ENCODE results near the gene SPIB.
"Not testable (repeated sequence)": the region's sequence is repeated elsewhere in the genome, so short reads cannot be mapped to it uniquely, and the experiment has no call there.

The SPIB gene

DNA sequence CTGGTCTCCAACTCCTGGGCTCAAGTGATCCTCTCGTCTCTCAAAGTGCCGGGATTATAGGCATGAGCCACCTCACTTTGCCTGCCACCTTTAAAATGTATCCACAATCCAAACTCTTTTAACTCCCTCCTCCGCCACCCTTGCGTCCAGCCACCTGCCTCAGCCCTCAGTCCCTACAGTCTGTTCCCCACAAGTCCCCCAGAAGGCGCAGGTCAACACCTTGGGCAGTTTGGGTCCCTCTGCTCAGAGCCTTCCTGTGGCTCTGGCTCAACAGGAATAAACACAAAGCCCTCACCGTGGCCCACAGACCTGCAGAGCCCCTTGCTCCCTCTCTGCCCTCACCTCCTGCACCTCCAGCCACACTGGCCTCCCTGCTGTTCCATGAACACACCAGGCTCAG is 50.1 kb downstream of the SPIB start:
- H3K14ac ChIP-seq (ENCODE audit: low read length in 2 of 2): no peak overlapping the region
- no peak overlapping the region for H3K18ac ChIP-seq (ENCODE audit: low read depth in 1 of 2, low read length in 2 of 2)
- no peak overlapping the region for H2AK5ac ChIP-seq (ENCODE audit: low read length, severe bottlenecking)
- H3K79me1 ChIP-seq (replicated peaks; ENCODE audit: low read length, poor library complexity, severe bottlenecking): no peaks in the 10 kb centered on the region
- no peak overlapping the region for H4K91ac ChIP-seq (ENCODE audit: low read length)
- no peak overlapping the region for H3K4me3 ChIP-seq (ENCODE audit: insufficient read depth in 1 of 2, low read depth in 1 of 2, low read length in 2 of 2)
- H2BK12ac ChIP-seq (ENCODE audit: low read length in 2 of 2): no peak overlapping the region
- H3K4me1 ChIP-seq (ENCODE audit: control insufficient read depth, insufficient read depth, low read depth, low read length): no peaks in the 10 kb centered on the region
- WGBS: 86% methylated on average over 6 of the region's 6 CpGs
- no peak overlapping the region for H3K9ac ChIP-seq (ENCODE audit: low read length)
- H3K36me3 ChIP-seq (ENCODE audit: control insufficient read depth in 1 of 2, insufficient read depth in 2 of 2, low read depth in 1 of 2, low read length in 2 of 2): peaks cover 0 to 4% of the 10 kb centered on the region in 2 experiments
- H2BK15ac ChIP-seq (ENCODE audit: low read depth, poor library complexity, severe bottlenecking): no peak overlapping the region
- peaks cover 0 to 35% of the 10 kb centered on the region in 2 experiments for H3K27me3 ChIP-seq (ENCODE audit: control insufficient read depth in 1 of 2, insufficient read depth in 1 of 2, low read length in 2 of 2)
- H2BK120ac ChIP-seq (ENCODE audit: low read depth, low read length): no peak overlapping the region
- H3K27ac ChIP-seq (ENCODE audit: low read length, poor library complexity, severe bottlenecking): no peak overlapping the region
- DNase-seq: no peak
- H3K4me2 ChIP-seq (ENCODE audit: low read length, poor library complexity, severe bottlenecking): no peak overlapping the region
- no peak overlapping the region for H2AFZ ChIP-seq (ENCODE audit: low read depth, low read length)
- no peak overlapping the region for H4K8ac ChIP-seq (ENCODE audit: low read length)
- no peak overlapping the region for H2BK5ac ChIP-seq (ENCODE audit: low read depth, low read length, poor library complexity, severe bottlenecking)
- H3K4ac ChIP-seq (ENCODE audit: low read depth in 1 of 2, low read length in 2 of 2): no peak overlapping the region
- no peak overlapping the region for H3K23ac ChIP-seq (ENCODE audit: low read length in 2 of 2)
- no peaks in the 10 kb centered on the region for H3K9me3 ChIP-seq (ENCODE audit: control insufficient read depth, low read length)

DNA sequence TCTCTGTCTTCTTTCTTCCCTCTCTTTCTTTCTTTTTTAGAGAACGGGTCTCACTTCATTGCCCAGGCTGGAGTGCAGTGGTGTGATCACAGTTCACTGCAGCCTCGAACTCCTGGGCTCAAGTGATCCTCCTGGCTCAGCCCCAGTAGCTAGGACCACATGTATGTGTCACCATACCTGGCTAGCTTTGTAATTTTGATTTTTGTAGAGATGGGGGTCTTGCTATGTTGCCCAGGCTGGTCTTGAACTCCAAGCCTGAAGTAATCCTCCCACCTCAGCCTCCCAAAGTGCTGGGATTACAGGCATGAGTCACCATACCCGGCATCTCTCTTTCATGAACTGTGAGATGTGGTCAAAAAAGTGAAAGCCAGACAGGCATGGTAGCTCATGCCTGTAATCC is 54.6 kb downstream of the SPIB start:
- not testable (repeated sequence) for H3K79me1 ChIP-seq (replicated peaks; ENCODE audit: low read length, poor library complexity, severe bottlenecking); H4K91ac ChIP-seq (ENCODE audit: low read length); H4K8ac ChIP-seq (ENCODE audit: low read length); H3K18ac ChIP-seq (ENCODE audit: low read depth in 1 of 2, low read length in 2 of 2); H2BK12ac ChIP-seq (ENCODE audit: low read length in 2 of 2); H3K14ac ChIP-seq (ENCODE audit: low read length in 2 of 2); H3K4ac ChIP-seq (ENCODE audit: low read depth in 1 of 2, low read length in 2 of 2); H3K4me3 ChIP-seq (ENCODE audit: insufficient read depth in 1 of 2, low read depth in 1 of 2, low read length in 2 of 2); H3K27ac ChIP-seq (ENCODE audit: low read length, poor library complexity, severe bottlenecking); H3K4me1 ChIP-seq (ENCODE audit: control insufficient read depth, insufficient read depth, low read depth, low read length); H3K23ac ChIP-seq (ENCODE audit: low read length in 2 of 2); H2BK5ac ChIP-seq (ENCODE audit: low read depth, low read length, poor library complexity, severe bottlenecking); H2BK120ac ChIP-seq (ENCODE audit: low read depth, low read length); H3K9me3 ChIP-seq (ENCODE audit: control insufficient read depth, low read length); H3K36me3 ChIP-seq (ENCODE audit: control insufficient read depth in 1 of 2, insufficient read depth in 2 of 2, low read depth in 1 of 2, low read length in 2 of 2); H3K27me3 ChIP-seq (ENCODE audit: control insufficient read depth in 1 of 2, insufficient read depth in 1 of 2, low read length in 2 of 2); H3K4me2 ChIP-seq (ENCODE audit: low read length, poor library complexity, severe bottlenecking); H3K9ac ChIP-seq (ENCODE audit: low read length); H2AK5ac ChIP-seq (ENCODE audit: low read length, severe bottlenecking); H2BK15ac ChIP-seq (ENCODE audit: low read depth, poor library complexity, severe bottlenecking); H2AFZ ChIP-seq (ENCODE audit: low read depth, low read length)
- 76% methylated on average over 3 of the region's 3 CpGs for WGBS
- DNase-seq: peak; percentile 18

- H2BK120ac ChIP-seq (ENCODE audit: low read depth, low read length): no peak overlapping the region
- H3K27me3 ChIP-seq (ENCODE audit: control insufficient read depth in 1 of 2, insufficient read depth in 1 of 2, low read length in 2 of 2): no peaks in the 10 kb centered on the region
- H2AK5ac ChIP-seq (ENCODE audit: low read length, severe bottlenecking): no peak overlapping the region
- H2BK12ac ChIP-seq (ENCODE audit: low read length in 2 of 2): no peak overlapping the region
- no peak overlapping the region for H3K4me3 ChIP-seq (ENCODE audit: insufficient read depth in 1 of 2, low read depth in 1 of 2, low read length in 2 of 2)
- H3K23ac ChIP-seq (ENCODE audit: low read length in 2 of 2): no peak overlapping the region
- peaks cover 26% of the 10 kb centered on the region for H3K79me1 ChIP-seq (replicated peaks; ENCODE audit: low read length, poor library complexity, severe bottlenecking)
- H3K4ac ChIP-seq (ENCODE audit: low read depth in 1 of 2, low read length in 2 of 2): no peak overlapping the region
- H2BK5ac ChIP-seq (ENCODE audit: low read depth, low read length, poor library complexity, severe bottlenecking): no peak overlapping the region
- H2AFZ ChIP-seq (ENCODE audit: low read depth, low read length): no peak overlapping the region
- no peak overlapping the region for H3K4me2 ChIP-seq (ENCODE audit: low read length, poor library complexity, severe bottlenecking)
- H3K9me3 ChIP-seq (ENCODE audit: control insufficient read depth, low read length): no peaks in the 10 kb centered on the region
- H3K4me1 ChIP-seq (ENCODE audit: control insufficient read depth, insufficient read depth, low read depth, low read length): peaks cover 11% of the 10 kb centered on the region
- H4K8ac ChIP-seq (ENCODE audit: low read length): no peak overlapping the region
- no peak overlapping the region for H3K9ac ChIP-seq (ENCODE audit: low read length)
- no peak overlapping the region for H2BK15ac ChIP-seq (ENCODE audit: low read depth, poor library complexity, severe bottlenecking)
- H3K18ac ChIP-seq (ENCODE audit: low read depth in 1 of 2, low read length in 2 of 2): no peak overlapping the region
- no peak for DNase-seq
- H3K14ac ChIP-seq (ENCODE audit: low read length in 2 of 2): no peak overlapping the region
- no peak overlapping the region for H3K27ac ChIP-seq (ENCODE audit: low read length, poor library complexity, severe bottlenecking)
- H3K36me3 ChIP-seq (ENCODE audit: control insufficient read depth in 1 of 2, insufficient read depth in 2 of 2, low read depth in 1 of 2, low read length in 2 of 2): peaks cover 3 to 22% of the 10 kb centered on the region in 2 experiments
- WGBS: 90% methylated on average over 12 of the region's 12 CpGs
- H4K91ac ChIP-seq (ENCODE audit: low read length): no peak overlapping the region
Observed at GRCh38 chr19:50475101-50475568, 56.4 kb downstream of the SPIB start.

- H3K79me1 ChIP-seq (replicated peaks; ENCODE audit: low read length, poor library complexity, severe bottlenecking): peaks cover 33% of the 10 kb centered on the region
- no peak overlapping the region for H2BK12ac ChIP-seq (ENCODE audit: low read length in 2 of 2)
- H3K27ac ChIP-seq (ENCODE audit: low read length, poor library complexity, severe bottlenecking): no peak overlapping the region
- H3K23ac ChIP-seq (ENCODE audit: low read length in 2 of 2): no peak overlapping the region
- H3K18ac ChIP-seq (ENCODE audit: low read depth in 1 of 2, low read length in 2 of 2): peak overlapping the region in 1 of 2 experiments; percentile 72
- H3K27me3 ChIP-seq (ENCODE audit: control insufficient read depth in 1 of 2, insufficient read depth in 1 of 2, low read length in 2 of 2): no peaks in the 10 kb centered on the region
- no peak overlapping the region for H3K14ac ChIP-seq (ENCODE audit: low read length in 2 of 2)
- H2BK15ac ChIP-seq (ENCODE audit: low read depth, poor library complexity, severe bottlenecking): no peak overlapping the region
- no peak overlapping the region for H3K9ac ChIP-seq (ENCODE audit: low read length)
- no peak overlapping the region for H2AFZ ChIP-seq (ENCODE audit: low read depth, low read length)
- peak overlapping the region; percentile 87 for H4K8ac ChIP-seq (ENCODE audit: low read length)
- H3K4me1 ChIP-seq (ENCODE audit: control insufficient read depth, insufficient read depth, low read depth, low read length): peaks cover 13% of the 10 kb centered on the region
- peak overlapping the region; percentile 69 for H4K91ac ChIP-seq (ENCODE audit: low read length)
- 81% methylated on average over 27 of the region's 29 CpGs for WGBS
- H3K4me3 ChIP-seq (ENCODE audit: insufficient read depth in 1 of 2, low read depth in 1 of 2, low read length in 2 of 2): peak overlapping the region; percentile 28 to 99
- H2BK5ac ChIP-seq (ENCODE audit: low read depth, low read length, poor library complexity, severe bottlenecking): no peak overlapping the region
- no peak for DNase-seq
- H2BK120ac ChIP-seq (ENCODE audit: low read depth, low read length): no peak overlapping the region
- H2AK5ac ChIP-seq (ENCODE audit: low read length, severe bottlenecking): no peak overlapping the region
- no peak overlapping the region for H3K4ac ChIP-seq (ENCODE audit: low read depth in 1 of 2, low read length in 2 of 2)
- H3K9me3 ChIP-seq (ENCODE audit: control insufficient read depth, low read length): no peaks in the 10 kb centered on the region
- H3K4me2 ChIP-seq (ENCODE audit: low read length, poor library complexity, severe bottlenecking): no peak overlapping the region
- peaks cover 8 to 28% of the 10 kb centered on the region in 2 experiments for H3K36me3 ChIP-seq (ENCODE audit: control insufficient read depth in 1 of 2, insufficient read depth in 2 of 2, low read depth in 1 of 2, low read length in 2 of 2)
Observed at GRCh38 chr19:50475736-50476223, 57.0 kb downstream of the SPIB start.

Measured in mesenchymal stem cell (in vitro differentiated cells and primary cell).